Ramos (cell line): ENCODE data around the gene ABCC2.
"Not testable (repeated sequence)": the region's sequence is repeated elsewhere in the genome, so short reads cannot be mapped to it uniquely, and the experiment has no call there.

ENCODE experiments used
- in situ Hi-C: fragments of 300-500 bp; cut with MboI; formaldehyde crosslinking; loops from one replicate; pipeline ENCODE4 v1.14.3; 2022; ENCODE audit warnings: low sequenced_read_pairs; ENCODE audit not compliant: unreplicated experiment

ABCC2 gene

DNA sequence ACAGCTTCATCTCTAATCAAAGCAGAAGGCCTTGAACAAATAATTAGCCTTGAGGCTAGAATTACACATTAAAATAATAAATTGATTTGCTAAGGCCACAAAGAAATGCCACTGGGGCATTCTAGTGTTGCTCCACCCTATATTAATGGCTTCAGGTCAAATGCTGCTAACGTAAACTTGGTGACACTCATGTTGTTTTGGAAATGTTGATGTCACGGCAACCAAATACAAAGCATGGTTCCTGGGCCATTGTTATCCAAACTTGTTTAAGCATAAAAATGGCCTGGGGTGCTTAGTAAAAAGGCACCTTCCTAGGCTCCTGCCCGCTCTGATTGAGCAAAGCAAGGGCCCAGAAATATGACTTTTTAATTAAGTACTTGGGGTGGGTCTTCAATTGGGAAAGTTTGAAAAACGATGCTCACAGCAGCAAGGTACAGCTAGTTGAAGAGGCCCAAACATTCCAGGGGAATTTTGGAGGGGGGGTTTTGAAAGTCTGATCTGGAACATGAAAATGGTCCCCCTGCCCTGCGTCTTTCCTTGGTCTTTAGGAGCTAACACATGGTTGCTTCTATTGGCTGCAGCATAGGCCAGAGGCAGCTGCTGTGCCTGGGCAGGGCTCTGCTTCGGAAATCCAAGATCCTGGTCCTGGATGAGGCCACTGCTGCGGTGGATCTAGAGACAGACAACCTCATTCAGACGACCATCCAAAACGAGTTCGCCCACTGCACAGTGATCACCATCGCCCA lies 67.8 kb downstream of the ABCC2 start:
- in situ Hi-C loops: no loop called here

DNA sequence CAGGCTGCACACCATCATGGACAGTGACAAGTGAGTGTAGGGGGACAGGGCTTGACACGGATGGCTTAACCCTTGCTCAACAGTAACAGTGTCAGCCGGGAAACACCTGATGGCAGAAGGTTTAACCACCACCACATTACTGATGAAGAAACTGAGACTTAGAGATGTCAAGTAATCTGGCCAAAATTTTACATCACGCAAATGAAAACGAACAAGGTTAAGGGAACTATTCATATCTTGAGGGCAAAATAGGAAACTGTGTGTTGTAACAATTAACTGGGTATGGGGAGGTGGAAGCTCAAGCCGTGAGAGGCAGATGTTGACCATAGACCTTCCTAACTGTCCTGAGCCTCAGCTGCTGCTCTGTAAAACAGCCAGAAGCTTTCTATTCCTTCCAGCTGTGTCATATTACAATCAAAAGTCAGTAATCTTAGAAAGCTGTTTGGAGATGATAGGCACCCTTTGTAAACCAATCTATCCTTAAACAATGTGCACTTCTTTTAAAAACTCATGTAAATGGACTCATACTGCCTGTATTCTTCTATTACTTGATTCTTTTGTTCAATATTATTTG lies 68.4 kb downstream of the ABCC2 start:
- in situ Hi-C loops: no loop called here

DNA sequence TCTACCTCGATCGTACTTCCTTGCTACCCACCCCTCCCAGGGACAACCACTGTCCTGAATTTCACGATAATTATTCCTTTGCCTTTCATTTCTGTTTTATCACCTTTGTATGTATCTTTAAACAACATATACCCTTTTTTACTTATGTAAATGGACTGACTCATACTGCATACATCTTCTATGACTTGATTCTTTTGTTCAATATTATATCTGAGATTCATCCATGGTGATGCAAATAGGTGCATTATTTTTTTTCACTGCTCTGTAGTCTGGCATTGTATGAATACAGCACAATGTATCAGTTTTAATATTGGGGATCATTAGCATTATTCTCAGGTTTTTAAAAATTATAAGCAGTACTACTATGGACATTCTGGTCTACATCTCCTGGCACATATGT lies 69.4 kb downstream of the ABCC2 start:
- in situ Hi-C loops: no loop called here

DNA sequence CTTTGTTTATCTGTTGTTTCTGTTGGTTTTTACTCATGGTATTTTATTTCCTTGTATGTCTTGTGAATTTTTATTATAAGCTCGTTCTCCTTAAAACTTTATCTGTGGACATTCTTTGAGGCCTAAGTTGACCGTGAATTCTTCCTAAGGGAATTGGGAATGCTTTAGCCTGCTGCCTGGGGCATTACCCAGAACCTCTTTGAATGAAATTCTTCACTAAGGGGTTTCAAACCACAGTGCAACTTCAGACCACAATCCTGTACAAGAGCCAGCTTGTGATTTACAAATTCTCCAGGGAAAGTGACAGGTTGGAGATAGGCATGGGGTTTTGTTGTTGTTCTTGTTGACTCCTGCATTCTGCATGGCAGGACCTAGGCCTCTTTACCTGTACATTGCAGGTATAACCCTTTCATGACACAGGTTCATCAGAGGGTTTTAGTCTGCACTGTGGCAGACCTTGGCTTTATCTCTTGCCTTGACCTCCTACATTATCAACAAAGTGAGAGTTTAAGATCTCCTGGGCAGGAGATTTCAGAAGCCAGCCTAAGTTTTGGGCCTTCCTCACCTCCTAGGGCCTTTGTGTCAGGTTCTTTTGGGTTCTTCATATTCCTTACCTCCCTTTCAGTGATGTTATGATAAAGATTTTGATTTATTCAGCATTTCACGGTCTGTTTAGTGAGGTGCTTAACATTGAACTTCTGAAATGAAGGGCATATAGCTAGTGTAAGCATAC lies 70.2 kb downstream of the ABCC2 start:
- in situ Hi-C loops: no loop called here

DNA sequence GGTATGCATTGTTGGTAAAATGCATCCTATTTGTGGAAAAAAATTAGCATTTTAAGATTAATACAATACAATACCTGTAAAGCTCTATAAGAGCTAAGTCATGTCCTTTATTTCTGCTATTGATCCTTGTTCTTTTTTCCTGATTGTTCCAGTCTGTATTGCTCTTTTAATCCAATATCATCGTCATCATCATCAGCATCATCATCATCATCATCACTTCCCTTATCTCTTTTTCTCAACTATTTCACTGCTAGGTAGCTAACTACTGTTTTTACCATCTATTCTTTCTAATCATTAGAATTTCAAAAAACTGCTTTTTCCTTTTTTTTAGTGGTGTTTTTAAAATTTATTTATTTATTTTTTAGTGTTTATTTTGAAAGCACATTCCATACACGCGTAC lies 71.2 kb downstream of the ABCC2 start:
- in situ Hi-C loops: no loop called here

DNA sequence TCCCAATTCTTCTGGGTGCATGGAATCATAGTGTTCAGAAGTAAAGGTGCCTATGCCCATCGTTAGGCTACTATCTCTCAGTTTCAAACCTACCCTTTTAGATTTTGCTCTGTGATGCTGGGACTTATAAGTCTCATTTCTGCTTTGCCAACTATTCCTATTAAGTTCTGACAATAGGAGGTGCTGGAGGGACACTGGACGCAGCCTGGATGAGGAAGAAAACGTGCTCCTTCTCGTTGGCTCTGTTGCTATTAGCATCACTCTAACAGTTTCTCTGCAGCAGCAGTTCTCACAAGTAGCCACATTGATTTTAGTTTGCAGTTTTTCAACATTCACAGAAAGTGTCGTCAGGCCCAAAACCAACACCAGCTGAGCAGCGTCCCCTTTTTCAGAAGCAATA lies 72.4 kb downstream of the ABCC2 start:
- in situ Hi-C loops: no loop called here

DNA sequence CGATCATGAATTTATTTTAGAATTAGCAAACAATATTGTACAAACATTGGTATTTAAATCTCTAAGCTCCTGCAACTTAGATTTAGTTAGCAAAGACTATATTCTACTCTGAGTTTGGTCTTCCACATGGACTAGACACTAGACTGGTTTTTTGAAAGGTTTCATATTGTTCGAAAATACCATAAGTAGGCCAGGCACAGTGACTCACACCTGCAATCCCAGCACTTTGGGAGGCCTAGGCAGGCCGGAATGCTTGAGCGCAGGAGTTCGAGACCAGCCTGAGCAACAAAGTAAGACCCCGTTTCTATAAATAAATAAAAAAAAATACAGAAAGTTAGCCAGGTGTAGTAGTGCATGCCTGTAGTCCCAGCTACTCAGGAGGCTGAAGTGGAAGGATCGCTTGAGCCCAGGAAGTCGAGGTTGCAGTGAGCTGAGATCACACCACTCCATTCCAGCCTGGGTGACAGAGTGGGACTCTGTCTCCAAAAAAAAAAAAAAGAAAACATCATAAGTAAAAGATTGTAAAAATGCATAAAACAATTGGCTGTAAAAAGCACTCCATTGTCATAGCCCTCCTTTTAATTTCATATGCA lies 73.1 kb downstream of the ABCC2 start:
- in situ Hi-C loops: no loop called here

DNA sequence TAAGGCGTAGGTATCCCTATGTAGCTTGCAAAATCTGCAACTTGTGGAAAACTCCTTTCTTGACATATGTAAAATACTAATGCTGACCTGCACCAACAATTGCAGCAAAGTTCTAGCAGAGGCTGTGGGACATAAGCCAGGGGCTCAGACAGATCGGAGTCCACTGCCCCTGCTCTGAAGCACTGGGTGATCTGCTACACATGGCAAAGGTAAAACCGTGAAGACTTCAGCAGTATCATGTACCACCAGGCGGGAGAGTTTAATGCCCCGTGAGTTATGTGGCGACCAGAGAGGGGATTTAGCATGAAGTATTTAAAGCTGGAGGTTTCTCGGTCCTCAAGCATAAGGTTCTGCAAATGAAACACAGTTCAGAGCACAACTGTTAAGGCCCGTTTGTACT lies 76.4 kb downstream of the ABCC2 start:
- in situ Hi-C loops: no loop called here

DNA sequence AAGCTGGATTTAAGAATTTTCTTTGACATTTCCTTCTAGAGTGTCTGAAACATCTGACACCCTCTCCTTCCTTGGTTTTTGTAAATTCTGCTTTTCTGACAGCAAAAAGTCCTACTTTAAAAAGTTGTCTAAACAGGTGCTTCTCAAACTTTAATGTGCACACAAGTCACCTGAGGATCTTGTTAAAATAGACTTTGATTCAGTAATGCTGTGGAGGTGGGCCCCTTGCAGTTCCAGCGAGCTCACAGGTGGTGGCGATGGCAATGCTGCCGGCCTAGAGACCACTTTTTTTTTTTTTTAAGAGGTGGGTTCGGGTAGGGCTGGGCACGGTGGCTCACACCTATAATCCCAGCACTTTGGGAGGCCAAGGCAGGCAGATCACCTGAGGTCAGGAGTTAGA lies 77.1 kb downstream of the ABCC2 start:
- in situ Hi-C loops: no loop called here

DNA sequence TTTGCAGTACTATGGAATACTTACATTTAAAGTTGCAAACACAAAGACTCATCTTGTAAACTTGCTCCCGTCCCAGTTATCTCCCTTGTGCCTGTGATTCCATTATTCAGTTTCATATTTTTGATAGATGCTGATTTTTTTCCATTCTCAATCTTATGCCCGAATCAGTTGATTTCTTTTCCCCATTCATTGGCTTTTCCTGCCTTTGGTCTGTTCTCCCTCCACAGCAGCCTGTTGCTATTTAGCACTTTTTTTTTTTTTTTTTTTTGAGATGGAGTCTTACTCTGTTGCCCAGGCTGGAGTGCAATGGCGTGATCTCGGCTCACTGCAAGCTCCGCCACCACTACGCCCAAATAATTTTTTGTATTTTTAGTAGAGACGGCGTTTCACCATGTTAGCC lies 78.0 kb downstream of the ABCC2 start:
- in situ Hi-C loops: no loop called here

DNA sequence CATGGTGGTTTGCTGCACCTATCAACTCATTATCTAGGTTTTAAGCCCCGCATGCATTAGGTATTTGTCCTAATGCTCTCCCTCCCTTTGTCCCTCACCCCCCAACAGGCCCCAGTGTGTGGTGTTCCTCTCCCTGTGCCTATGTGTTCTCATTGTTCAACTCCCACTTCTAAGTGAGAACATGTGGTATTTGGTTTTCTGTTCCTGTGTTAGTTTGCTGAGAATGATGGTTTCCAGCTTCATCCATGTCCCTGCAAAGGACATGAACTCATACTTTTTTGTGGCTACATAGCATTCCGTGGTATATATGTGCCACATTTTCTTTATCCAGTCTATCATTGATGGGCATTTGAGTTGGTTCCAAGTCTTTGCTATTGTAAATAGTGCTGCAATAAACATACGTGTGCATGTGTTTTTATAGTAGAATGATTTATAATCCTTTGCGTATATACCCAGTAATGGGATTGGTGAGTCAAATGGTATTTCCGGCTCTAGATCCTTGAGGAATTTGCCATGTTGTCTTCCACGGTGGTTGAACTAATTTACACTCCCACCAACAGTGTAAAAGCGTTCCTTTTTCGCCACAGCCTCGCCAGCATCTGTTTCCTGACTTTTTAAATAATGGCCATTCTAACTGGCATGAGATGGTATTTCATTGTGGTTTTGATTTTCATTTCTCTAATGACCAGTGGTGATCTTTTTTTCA lies 81.2 kb downstream of the ABCC2 start:
- in situ Hi-C loops: not testable (repeated sequence)

DNA sequence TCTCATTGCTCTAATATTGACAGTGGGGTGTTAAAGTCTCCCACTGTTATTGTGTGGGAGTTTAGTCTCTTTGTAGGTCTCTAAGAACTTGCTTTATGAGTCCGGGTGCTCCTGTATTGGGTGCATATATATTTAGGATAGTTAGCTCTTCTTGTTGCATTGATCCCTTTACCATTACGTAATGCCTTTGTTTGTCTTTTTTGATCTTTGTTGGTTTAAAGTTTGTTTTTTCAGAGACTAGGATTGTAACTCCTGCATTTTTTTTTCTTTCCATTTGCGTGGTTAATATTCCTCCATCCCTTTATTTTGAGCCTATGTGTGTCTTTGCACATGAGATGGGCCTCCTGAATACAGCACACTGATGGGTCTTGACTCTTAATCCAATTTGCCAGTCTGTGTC lies 84.8 kb downstream of the ABCC2 start:
- in situ Hi-C loops: not testable (repeated sequence)

DNA sequence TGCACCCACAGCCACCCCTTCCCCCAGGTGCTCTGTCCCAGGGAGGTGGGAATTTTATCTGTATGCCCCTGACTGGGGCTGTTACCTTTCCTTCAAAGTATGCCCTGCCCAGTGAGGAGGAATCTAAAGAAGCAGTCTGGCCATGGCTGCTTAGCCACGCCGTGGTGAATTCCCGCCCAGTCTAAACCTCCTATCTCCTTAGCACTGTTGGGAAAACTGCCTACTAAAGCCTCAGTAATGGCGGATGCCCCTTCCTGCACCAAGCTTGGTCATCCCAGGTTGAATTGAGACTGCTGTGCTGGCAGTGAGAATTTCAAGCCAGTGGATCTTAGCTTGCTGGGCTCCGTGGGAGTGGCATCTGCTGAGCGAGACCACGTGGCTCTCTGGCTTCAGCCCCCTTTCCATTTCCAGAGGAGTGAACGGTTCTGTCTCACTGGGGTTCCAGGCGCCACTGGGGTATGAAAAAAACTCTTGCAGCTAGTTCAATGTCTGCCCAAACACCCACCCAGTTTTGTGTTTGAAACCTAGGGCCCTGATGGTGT lies 87.2 kb downstream of the ABCC2 start:
- in situ Hi-C loops: no loop called here

DNA sequence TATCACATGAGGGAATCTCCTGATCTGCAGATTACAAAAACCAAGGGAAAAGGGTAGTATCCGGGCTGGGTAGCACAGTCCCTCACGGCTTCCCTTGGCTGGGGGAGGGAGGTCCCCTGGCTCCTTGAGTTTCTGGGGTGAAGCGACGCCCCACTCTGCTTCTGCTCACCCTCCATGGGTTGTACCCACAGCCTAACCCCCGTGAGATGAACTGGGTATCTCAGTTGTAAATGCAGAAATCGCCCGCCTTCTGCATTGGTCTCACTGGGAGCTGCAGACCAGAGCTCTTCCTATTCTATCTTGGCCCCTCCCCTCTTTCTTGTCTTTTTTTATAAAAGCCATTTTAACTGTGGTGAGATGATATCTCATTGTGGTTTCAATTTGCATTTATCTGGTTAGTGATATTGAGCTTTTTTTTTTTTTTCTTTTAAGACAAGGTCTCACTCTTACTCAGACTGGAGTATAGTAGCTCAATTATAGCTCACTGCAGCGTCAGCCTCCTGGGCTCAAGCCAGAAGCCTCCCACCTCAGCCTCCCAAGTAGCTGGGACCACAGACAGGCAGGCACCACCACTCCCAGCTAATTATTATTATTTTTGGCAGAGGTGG lies 87.8 kb downstream of the ABCC2 start:
- in situ Hi-C loops: no loop called here

DNA sequence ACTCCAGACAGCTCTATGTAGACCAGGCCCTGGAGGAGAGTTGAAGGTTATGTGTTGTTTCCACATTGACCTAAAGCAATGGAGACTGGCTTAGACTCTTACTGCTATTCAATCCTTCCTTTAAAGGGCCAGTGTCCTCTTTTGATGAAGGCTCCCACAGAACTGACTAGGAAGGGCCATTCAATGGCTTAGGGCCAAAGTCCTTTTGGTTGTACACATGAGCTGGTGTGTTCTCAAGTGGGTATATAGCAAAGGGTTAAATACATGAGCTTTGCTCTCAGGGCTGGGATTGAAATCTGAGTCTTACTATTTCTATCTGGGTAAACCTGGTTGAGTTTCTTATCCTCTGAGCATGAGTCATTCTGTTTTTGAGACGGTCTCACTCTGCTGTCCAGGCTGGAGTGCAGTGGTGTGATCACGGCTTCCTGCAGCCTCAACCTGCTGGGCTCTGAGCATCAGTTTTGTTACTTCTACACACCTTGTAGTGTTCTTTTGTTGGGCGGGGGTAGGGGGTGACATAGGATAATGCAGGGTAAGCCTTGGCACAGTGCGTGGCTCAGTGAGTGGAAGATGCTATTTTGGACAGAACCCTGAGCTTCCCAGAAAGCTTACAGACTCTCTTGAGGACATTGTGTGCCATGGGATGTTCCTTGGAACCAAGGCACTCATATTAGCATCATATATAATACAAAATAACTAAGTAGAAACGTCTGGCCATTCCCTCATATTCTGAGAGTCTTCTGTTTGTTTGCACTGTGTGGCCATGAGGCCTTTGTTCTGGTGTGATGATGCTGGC lies 90.1 kb downstream of the ABCC2 start:
- in situ Hi-C loops: no loop called here

DNA sequence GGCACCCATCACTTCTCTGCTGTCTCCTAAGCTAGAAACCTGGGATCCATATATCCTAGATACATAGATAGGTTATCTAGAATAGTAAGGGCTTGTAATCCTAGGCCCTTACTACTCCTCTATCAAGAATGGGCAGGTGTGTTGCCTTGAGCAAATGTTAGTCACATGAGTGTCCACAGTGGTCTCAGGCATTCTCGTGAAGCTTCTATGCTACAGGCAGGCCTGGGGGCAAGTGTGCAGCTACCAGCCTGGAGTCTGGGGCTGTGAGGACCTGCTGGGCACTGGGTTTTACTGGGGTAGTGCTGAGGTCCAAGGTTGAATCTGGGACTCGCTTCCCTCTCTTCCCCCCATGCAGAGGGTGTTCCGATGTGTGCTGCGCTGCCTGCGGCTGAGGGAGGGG lies 91.4 kb downstream of the ABCC2 start:
- in situ Hi-C loops: no loop called here

DNA sequence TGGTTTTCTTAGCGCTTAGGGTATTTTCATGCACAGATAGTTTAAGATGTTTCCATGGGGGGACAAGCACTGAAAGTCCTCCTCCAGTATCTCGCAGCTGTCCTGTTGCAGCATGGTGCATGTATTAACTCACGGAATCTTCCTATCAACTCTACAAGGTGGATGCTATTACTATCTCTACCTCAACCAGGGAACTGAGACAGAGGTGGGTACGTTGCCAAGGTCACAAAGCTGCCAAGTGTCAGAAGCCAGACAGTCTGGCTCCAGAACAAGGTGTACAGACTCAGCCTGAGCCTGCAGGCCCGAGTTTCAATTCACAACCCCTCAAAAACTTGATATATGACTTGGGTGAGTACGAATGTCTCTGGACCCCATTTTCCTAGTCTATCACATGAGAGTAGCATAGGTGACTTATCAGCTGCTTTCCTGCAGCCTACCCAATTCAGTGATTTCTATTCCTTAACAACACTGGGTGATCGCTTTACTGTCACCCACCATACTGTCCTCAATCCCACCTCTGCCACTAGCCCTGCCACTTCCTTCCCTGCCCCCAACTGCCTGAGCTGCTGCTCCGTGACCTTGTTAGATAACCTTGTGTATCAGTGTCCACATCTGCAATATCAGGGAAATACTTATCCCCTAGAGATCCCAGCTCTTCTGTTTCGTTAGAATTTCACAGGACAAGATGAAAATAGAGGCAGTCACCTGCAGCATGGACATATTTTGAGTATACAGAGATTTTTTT lies 92.1 kb downstream of the ABCC2 start:
- in situ Hi-C loops: no loop called here

DNA sequence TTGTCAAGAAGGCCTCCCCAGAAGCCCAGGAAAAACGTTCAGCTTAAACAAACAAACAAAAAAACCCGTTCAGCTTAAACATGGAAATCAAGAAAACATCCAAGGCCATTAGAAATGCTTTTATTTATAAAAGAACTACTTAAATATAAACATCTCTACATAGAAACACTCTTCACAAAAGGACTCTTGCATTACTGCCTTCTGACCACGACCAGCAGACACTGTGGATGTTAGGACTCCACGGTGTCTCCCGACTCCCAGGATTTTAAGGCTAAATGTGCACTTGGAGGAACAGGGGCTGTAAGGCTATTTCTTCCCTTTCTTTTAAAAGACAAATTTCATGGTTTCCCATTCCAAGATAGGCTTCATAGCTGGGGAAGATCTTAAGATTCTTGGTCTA lies 93.0 kb downstream of the ABCC2 start:
- in situ Hi-C loops: no loop called here
